KMS-11 (cell line): ENCODE results near the gene ARHGEF7.

ENCODE experiments used
- H2AFZ ChIP-seq: fragments of 200-600 bp; sonication (generic); 2 replicates; pipeline ENCODE4 v1.6.1; 2016; ENCODE audit warnings: antibody characterized with exemption, mixed run types, low read depth
- H3K27ac ChIP-seq: fragments of 200-600 bp; sonication (generic); 2 replicates; pipeline ENCODE4 v1.6.1; 2016; ENCODE audit warnings: mild to moderate bottlenecking, mixed run types
- H3K27me3 ChIP-seq: fragments of 200-600 bp; sonication (generic); 2 replicates; pipeline ENCODE4 v1.6.1; 2017; ENCODE audit warnings: mild to moderate bottlenecking, low read depth, mixed run types, moderate library complexity; ENCODE audit not compliant: insufficient read depth
- H3K36me3 ChIP-seq: fragments of 200-600 bp; sonication (generic); 2 replicates; pipeline ENCODE4 v1.6.1; 2017; ENCODE audit warnings: mild to moderate bottlenecking, mixed run types; ENCODE audit not compliant: insufficient read depth
- H3K4me1 ChIP-seq: fragments of 200-600 bp; sonication (generic); 2 replicates; pipeline ENCODE4 v1.6.1; 2016; ENCODE audit warnings: mild to moderate bottlenecking, low read depth, mixed run types; ENCODE audit not compliant: poor library complexity, severe bottlenecking
- H3K4me2 ChIP-seq: fragments of 200-600 bp; sonication (generic); 2 replicates; pipeline ENCODE4 v1.7.0; 2016; ENCODE audit warnings: mild to moderate bottlenecking, mixed run types
- H3K4me3 ChIP-seq: fragments of 200-600 bp; sonication (generic); IDR thresholded peaks from 2 replicates; pipeline ENCODE4 v1.6.1; 2017; ENCODE audit warnings: low read depth, low read length, mixed read lengths; ENCODE audit not compliant: insufficient read depth
- H3K79me2 ChIP-seq: fragments of 200-600 bp; sonication (generic); 2 replicates; pipeline ENCODE4 v1.6.1; 2016; ENCODE audit warnings: low read depth, mixed run types; ENCODE audit not compliant: insufficient read depth
- H3K9ac ChIP-seq: fragments of 200-600 bp; sonication (generic); 2 replicates; pipeline ENCODE4 v1.6.1; 2016; ENCODE audit warnings: mild to moderate bottlenecking, mixed run types
- H4K20me1 ChIP-seq: fragments of 200-600 bp; sonication (generic); 2 replicates; pipeline ENCODE4 v1.6.1; 2016; ENCODE audit warnings: mild to moderate bottlenecking, mixed run types; ENCODE audit not compliant: insufficient read depth
- CTCF ChIP-seq: fragments of 200-600 bp; sonication (generic); conservative IDR thresholded peaks from 2 replicates; pipeline ENCODE4 v1.6.1; 2017; ENCODE audit warnings: low read depth, mild to moderate bottlenecking, antibody characterized with exemption, low read length, moderate library complexity, mixed read lengths

ARHGEF7 gene

DNA sequence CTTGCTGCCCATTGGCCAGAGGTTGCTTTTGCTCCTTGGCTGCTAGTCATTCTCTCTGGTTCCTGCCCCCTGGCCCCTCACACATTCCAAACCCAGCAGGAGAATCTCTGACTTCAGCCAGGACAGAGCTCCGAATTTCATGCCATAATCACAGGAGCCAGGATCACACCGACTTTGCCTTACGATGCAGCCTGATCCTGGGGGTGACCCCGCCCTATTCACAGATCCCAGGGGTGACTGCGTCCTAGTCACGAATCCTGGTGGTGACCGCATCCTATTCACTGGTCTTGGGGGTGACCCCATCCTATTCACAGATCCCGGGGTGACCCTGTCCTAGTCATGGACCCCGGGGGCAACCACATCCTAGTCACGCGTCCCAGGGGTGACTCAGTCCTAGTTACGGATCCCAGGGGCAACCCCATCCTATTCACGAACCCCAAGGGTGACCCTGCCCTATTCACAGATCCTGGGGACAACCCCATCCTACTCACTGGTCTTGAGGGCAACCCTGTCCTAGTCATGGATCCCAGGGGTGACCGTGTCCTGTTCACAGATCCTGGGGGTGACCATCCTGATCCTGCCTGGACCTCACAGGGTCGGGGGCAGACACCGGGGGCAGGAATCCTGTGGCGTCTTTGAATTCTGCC lies 198.0 kb downstream of the ARHGEF7 start:
- no peaks in the 10 kb centered on the region for H3K79me2 ChIP-seq
- H3K9ac ChIP-seq = no peak overlapping the region
- H3K27ac ChIP-seq = no peak overlapping the region
- no peaks in the 10 kb centered on the region for H3K36me3 ChIP-seq
- no peak overlapping the region for H2AFZ ChIP-seq
- no peaks in the 10 kb centered on the region for H3K27me3 ChIP-seq
- no peaks in the 10 kb centered on the region for H4K20me1 ChIP-seq
- no peaks in the 10 kb centered on the region for H3K4me1 ChIP-seq
- H3K4me2 ChIP-seq = no peak overlapping the region
- TF ChIP-seq CTCF = no peak
- H3K4me3 ChIP-seq = no peak overlapping the region

DNA sequence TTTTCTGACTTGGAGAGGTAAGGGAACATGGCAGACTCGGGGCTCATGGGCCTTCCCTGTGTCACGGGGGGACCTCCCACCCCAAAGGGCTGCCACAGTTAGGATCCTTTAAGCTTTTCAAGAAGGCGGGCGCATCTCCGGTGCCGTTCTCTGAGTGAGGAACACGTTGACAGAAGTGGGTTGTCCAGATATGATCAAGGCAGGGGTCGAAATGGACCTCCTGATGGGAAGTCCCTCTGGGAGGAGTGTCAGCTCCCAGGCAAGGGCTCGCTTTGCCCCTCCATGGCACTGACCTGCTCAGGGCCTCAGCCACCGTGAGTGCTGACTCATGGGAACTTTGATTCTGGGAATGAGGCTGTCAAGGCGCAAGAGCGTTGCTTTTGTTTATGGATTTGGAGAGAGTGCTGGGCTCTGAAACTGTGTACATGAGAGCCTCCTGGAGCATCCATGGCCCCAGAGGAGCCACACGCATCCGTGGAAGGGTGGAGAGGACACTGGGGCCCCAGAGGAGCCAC lies 198.9 kb downstream of the ARHGEF7 start:
- Histone ChIP-seq H3K36me3 (no peaks in the 10 kb centered on the region), H2AFZ (no peak overlapping the region), H3K4me2 (no peak overlapping the region)

GRCh38 chr13:111314852-111315251 lies 199.7 kb downstream of the ARHGEF7 start:
- TF ChIP-seq CTCF = no peak
- H3K27me3 ChIP-seq = no peaks in the 10 kb centered on the region
- H3K4me1 ChIP-seq = no peaks in the 10 kb centered on the region
- no peak overlapping the region for H3K27ac ChIP-seq
- H2AFZ ChIP-seq = no peak overlapping the region
- no peak overlapping the region for H3K4me2 ChIP-seq
- no peak overlapping the region for H3K4me3 ChIP-seq
- H4K20me1 ChIP-seq = no peaks in the 10 kb centered on the region
- H3K79me2 ChIP-seq = no peaks in the 10 kb centered on the region
- no peak overlapping the region for H3K9ac ChIP-seq
- no peaks in the 10 kb centered on the region for H3K36me3 ChIP-seq

More for the DNA sequence above, 198.9 kb downstream of the ARHGEF7 start:
- Histone ChIP-seq H3K27me3 (no peaks in the 10 kb centered on the region), H3K79me2 (no peaks in the 10 kb centered on the region), H3K9ac (no peak overlapping the region), H3K27ac (no peak overlapping the region), H3K4me1 (no peaks in the 10 kb centered on the region), H4K20me1 (no peaks in the 10 kb centered on the region), H3K4me3 (no peak overlapping the region)
- no peak for TF ChIP-seq CTCF

DNA sequence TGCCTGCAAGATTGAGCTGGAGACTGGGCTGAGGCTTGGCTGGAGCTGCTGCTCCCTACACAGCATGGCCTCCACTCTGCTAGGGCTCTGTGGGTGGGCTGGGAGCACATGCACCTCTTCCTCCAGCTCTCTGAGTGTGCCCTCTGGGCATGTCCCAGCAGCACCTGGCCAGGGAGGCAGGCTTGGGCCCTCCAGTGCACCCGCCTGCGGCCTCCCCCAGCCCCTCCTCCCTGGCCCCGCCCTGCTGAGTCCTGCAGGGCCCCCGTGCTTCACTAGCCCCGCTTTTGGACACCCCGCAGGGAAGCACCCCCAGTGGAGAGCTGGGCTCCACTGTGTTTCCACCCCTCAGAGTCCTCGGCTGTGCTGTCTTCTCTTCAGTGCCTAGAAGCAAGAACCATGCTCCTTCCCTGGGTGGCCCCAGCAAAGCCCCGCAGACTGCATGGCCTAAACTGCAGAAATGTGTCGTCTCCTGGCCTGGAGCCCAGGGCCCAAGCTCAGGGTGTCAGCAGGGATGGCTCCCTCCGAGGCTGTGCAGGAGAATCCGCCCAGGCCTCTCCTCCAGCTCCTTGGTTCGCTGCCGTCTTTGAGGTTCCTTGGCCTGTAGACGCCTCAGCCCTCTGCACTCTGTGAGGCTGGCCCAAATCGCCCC lies 200.4 kb downstream of the ARHGEF7 start:
- Histone ChIP-seq H4K20me1 (no peaks in the 10 kb centered on the region), H3K36me3 (no peaks in the 10 kb centered on the region), H3K9ac (no peak overlapping the region), H3K4me3 (no peak overlapping the region), H3K4me2 (no peak overlapping the region), H3K27me3 (no peaks in the 10 kb centered on the region), H3K79me2 (no peaks in the 10 kb centered on the region), H3K27ac (no peak overlapping the region), H3K4me1 (no peaks in the 10 kb centered on the region), H2AFZ (no peak overlapping the region)
- TF ChIP-seq CTCF = no peak
